Measurements from ENCODE around the gene USP17L5.
"Not testable (repeated sequence)": the region's sequence is repeated elsewhere in the genome, so short reads cannot be mapped to it uniquely, and the experiment has no call there.

USP17L5 gene

GRCh38 chr4:9339103-9339502 lies at the start of gene USP17L5:
TSS of gene USP17L5 (plus strand) at chr4:9339403. CDS start at chr4:9339403, 0 bp downstream.
- DNase-seq: not testable (repeated sequence)

- DNase-seq: not testable (repeated sequence)
Observed at GRCh38 chr4:9324191-9324590, 15.0 kb upstream of the USP17L5 start.

GRCh38 chr4:9324865-9325264 lies 14.3 kb upstream of the USP17L5 start, which contains the start of gene USP17L24:
TSS of gene USP17L24 (plus strand) at chr4:9325165. CDS start at chr4:9325165, 0 bp downstream.
- DNase-seq: not testable (repeated sequence)

GRCh38 chr4:9329611-9330010 lies 9.6 kb upstream of the USP17L5 start, which contains the start of gene USP17L25:
TSS of gene USP17L25 (plus strand) at chr4:9329911. CDS start at chr4:9329911, 0 bp downstream.
- DNase-seq: not testable (repeated sequence)

- not testable (repeated sequence) for DNase-seq
Observed at GRCh38 chr4:9334358-9334757, 4.8 kb upstream of the USP17L5 start, which contains the start of gene USP17L26. TSS of gene USP17L26 (plus strand) at chr4:9334658. CDS start at chr4:9334658, 0 bp downstream.

- DNase-seq: not testable (repeated sequence)
Observed at GRCh38 chr4:9343848-9344247, 4.6 kb downstream of the USP17L5 start, which contains the start of gene USP17L27. TSS of gene USP17L27 (plus strand) at chr4:9344148. CDS start at chr4:9344148, 0 bp downstream.

- DNase-seq: not testable (repeated sequence)
Observed at GRCh38 chr4:9348593-9348992, 9.4 kb downstream of the USP17L5 start, which contains the start of gene USP17L28. TSS of gene USP17L28 (plus strand) at chr4:9348893. CDS start at chr4:9348893, 0 bp downstream.

GRCh38 chr4:9350866-9351265 lies 11.7 kb downstream of the USP17L5 start:
- not testable (repeated sequence) for DNase-seq

GRCh38 chr4:9353338-9353737 lies 14.1 kb downstream of the USP17L5 start, which contains the start of gene USP17L29:
TSS of gene USP17L29 (plus strand) at chr4:9353638. CDS start at chr4:9353638, 0 bp downstream.
- not testable (repeated sequence) for DNase-seq

- not testable (repeated sequence) for DNase-seq
Observed at GRCh38 chr4:9362829-9363228, 23.6 kb downstream of the USP17L5 start, which contains the start of gene USP17L30. TSS of gene USP17L30 (plus strand) at chr4:9363129. CDS start at chr4:9363129, 0 bp downstream.

GRCh38 chr4:9379881-9380280 lies 40.7 kb downstream of the USP17L5 start:
- DNase-seq: not testable (repeated sequence)

- peak; percentile 14 for DNase-seq
Observed at GRCh38 chr4:9381012-9381534, 41.9 kb downstream of the USP17L5 start.

- no peak for DNase-seq
Observed at GRCh38 chr4:9384126-9384525, 44.9 kb downstream of the USP17L5 start.

GRCh38 chr4:9389001-9389400 lies 49.8 kb downstream of the USP17L5 start:
- DNase-seq: peak; percentile 52
